Endothelial cell of umbilical vein (primary cell): Measurements from ENCODE around the gene FAM227B. TPM values are rescaled to one million over a fixed set of nuclear protein-coding genes. Genes with fewer than 3 reads are reported as not detected.

Experiments used
- BruUV-seq: library from RNA; stranded (reverse); fragments of 400-500 nt; replicated peaks from 2 replicates; lab custom pipeline; 2021; lab: Mats Ljungman, UMichigan
- CTCF ChIA-PET: fragments of 300-600, 350-600 bp; sonication (Branson Sonifier 250); formaldehyde crosslinking; loops from one replicate; lab custom pipeline; 2021; ENCODE audit warnings: antibody characterized with exemption, inconsistent platforms; lab: Charles Lee
- POLR2A ChIA-PET: fragments of 300-600, 350-600 bp; sonication (Branson Sonifier 250); formaldehyde crosslinking; loops from one replicate; lab custom pipeline; 2021; ENCODE audit warnings: antibody characterized with exemption, inconsistent platforms; lab: Charles Lee
- DNase-seq: peaks from one replicate; pipeline ENCODE4 v3.0.0-alpha.2; 2011; ENCODE audit warnings: low read depth, low spot score
- FAIRE-seq: peaks from 2 replicates; lab custom pipeline; 2011; peaks lifted over from hg19 to GRCh38; lab: Jason Lieb, UNC
- H2AFZ ChIP-seq: 2 replicates; pipeline ENCODE4 v1.6.0; 2012; ENCODE audit warnings: low read depth, low read length, control low read depth, inconsistent platforms
- H3K27ac ChIP-seq: 2 replicates; pipeline ENCODE4 v1.5.1; 2011; ENCODE audit warnings: low read depth, mild to moderate bottlenecking, control low read depth, low read length, moderate library complexity; ENCODE audit not compliant: insufficient read depth
- H3K27me3 ChIP-seq, 2 experiments: 2 replicates each; pipeline versions ENCODE4 v1.6.0 to v1.6.1; 2011; ENCODE audit warnings: low read length in 2 of 2, mixed read lengths in 1 of 2; ENCODE audit not compliant: control insufficient read depth in 2 of 2, insufficient read depth in 2 of 2
- H3K36me3 ChIP-seq, 2 experiments: 2 replicates in 1 of 2; 3 replicates in 1 of 2; pipeline ENCODE4 v1.5.1; 2011; ENCODE audit warnings: low read length in 2 of 2, mild to moderate bottlenecking in 1 of 2, moderate library complexity in 1 of 2; ENCODE audit not compliant: control insufficient read depth in 2 of 2, insufficient read depth in 2 of 2; ENCODE audit errors: extremely low read depth in 1 of 2
- H3K4me1 ChIP-seq: 3 replicates; pipeline ENCODE4 v1.5.1; 2011; ENCODE audit warnings: mild to moderate bottlenecking, low read length; ENCODE audit not compliant: control insufficient read depth, insufficient read depth; ENCODE audit errors: extremely low read depth
- H3K4me2 ChIP-seq: 2 replicates; pipeline ENCODE4 v1.6.1; 2011; ENCODE audit warnings: low read length, control low read depth, mixed read lengths; ENCODE audit not compliant: insufficient read depth
- H3K4me3 ChIP-seq, 3 experiments: fragments of 200-600 bp in 1 of 3; sonication (generic), shearing (Covaris generic) in 1 of 3; replicated peaks in 1 of 3; 2 replicates each; pipeline ENCODE4 v1.5.1; 2011 to 2016; ENCODE audit warnings: control low read depth in 3 of 3, low read length in 3 of 3, mild to moderate bottlenecking in 2 of 3, inconsistent platforms in 1 of 3, low read depth in 1 of 3, moderate library complexity in 1 of 3; ENCODE audit not compliant: insufficient read depth in 1 of 3
- H3K79me2 ChIP-seq: 2 replicates; pipeline ENCODE4 v1.6.0; 2012; ENCODE audit warnings: low read length, inconsistent platforms; ENCODE audit not compliant: control insufficient read depth, insufficient read depth
- H3K9ac ChIP-seq: replicated peaks from 2 replicates; pipeline ENCODE3; 2011; ENCODE audit warnings: low read length, control low read depth; ENCODE audit not compliant: insufficient read depth; ENCODE audit errors: extremely low read depth
- H3K9me1 ChIP-seq: replicated peaks from 3 replicates; pipeline ENCODE4 v1.6.0; 2011; ENCODE audit warnings: mild to moderate bottlenecking, low read length; ENCODE audit not compliant: control insufficient read depth, insufficient read depth; ENCODE audit errors: extremely low read depth
- H3K9me3 ChIP-seq: replicated peaks from 2 replicates; pipeline ENCODE4 v1.5.1; 2012; ENCODE audit warnings: low read length, inconsistent platforms; ENCODE audit not compliant: control insufficient read depth, insufficient read depth
- H4K20me1 ChIP-seq: replicated peaks from 2 replicates; pipeline ENCODE3; 2011; ENCODE audit warnings: mild to moderate bottlenecking, low read length; ENCODE audit not compliant: control insufficient read depth, insufficient read depth; ENCODE audit errors: extremely low read depth
- CTCF ChIP-seq, 2 donors: IDR thresholded peaks; 1 replicate in 1 of 2; 2 replicates in 1 of 2; pipeline ENCODE4 v1.5.1; 2011; ENCODE audit warnings: low read length in 2 of 2, mild to moderate bottlenecking in 2 of 2, moderate library complexity in 2 of 2, control low read depth in 1 of 2, inconsistent platforms in 1 of 2, low read depth in 1 of 2; ENCODE audit not compliant: insufficient read depth in 1 of 2; ENCODE audit errors: extremely low read depth in 1 of 2
- EZH2 ChIP-seq: IDR thresholded peaks from 2 replicates; pipeline ENCODE4 v1.6.1; 2012; ENCODE audit warnings: borderline replicate concordance, low read depth, mild to moderate bottlenecking, moderate library complexity, low read length, inconsistent platforms; ENCODE audit not compliant: severe bottlenecking
- FOS ChIP-seq: IDR thresholded peaks from 2 replicates; pipeline ENCODE4 v1.6.1; 2011; ENCODE audit warnings: mild to moderate bottlenecking, low read length, moderate library complexity, borderline replicate concordance; ENCODE audit not compliant: insufficient read depth
- GATA2 ChIP-seq: IDR thresholded peaks from 2 replicates; pipeline ENCODE4 v1.7.0; 2011; ENCODE audit warnings: low read depth, mild to moderate bottlenecking, moderate library complexity, mixed read lengths, low read length; ENCODE audit not compliant: insufficient read length, insufficient read depth
- JUN ChIP-seq: IDR thresholded peaks from 2 replicates; pipeline ENCODE4 v1.6.1; 2011; ENCODE audit warnings: borderline replicate concordance, low read depth; ENCODE audit not compliant: insufficient read length, insufficient read depth
- MAX ChIP-seq: IDR thresholded peaks from 2 replicates; pipeline ENCODE4 v1.6.1; 2011; ENCODE audit not compliant: insufficient read depth, insufficient read length
- MYC ChIP-seq: IDR thresholded peaks from one replicate; pipeline ENCODE4 v1.6.1; 2011; ENCODE audit warnings: mild to moderate bottlenecking, low read depth, low read length
- POLR2A ChIP-seq: IDR thresholded peaks from 2 replicates; pipeline ENCODE4 v1.6.1; 2012; ENCODE audit warnings: low read depth, mild to moderate bottlenecking, control low read depth, low read length
- POLR2AphosphoS5 ChIP-seq: IDR thresholded peaks from 2 replicates; pipeline ENCODE4 v1.6.1; 2012; ENCODE audit warnings: low read depth, mild to moderate bottlenecking, control low read depth, low read length, moderate library complexity; ENCODE audit not compliant: insufficient read depth
- dilution Hi-C: fragments of 300-500 bp; cut with MboI; formaldehyde crosslinking; loops from one replicate; pipeline ENCODE4 v1.15.0; 2019; ENCODE audit warnings: low sequenced_read_pairs; ENCODE audit not compliant: extremely low pct_ligation_motif_present
- intact Hi-C: fragments of 100-400 bp; cut with micrococcal nuclease; formaldehyde crosslinking; loops from one replicate; pipeline ENCODE4 v1.10.0; 2022
- polyA plus RNA-seq, 4 experiments: library from polyadenylated mRNA; depleted of rRNA in 3 of 4; stranded (reverse) in 3 of 4; unstranded in 1 of 4; fragments of >200 nt; gene quantifications; 2 replicates each; pipeline versions ENCODE4 v1.2.1 to v1.2.3, GENCODE V29; 2011 to 2012; ENCODE audit warnings: missing spikeins in 1 of 4
- total RNA-seq: library from RNA; stranded (reverse); gene quantifications from 2 replicates; pipeline ENCODE4 v1.2.3, GENCODE V29; 2021

Gene FAM227B
- total and polyA plus RNA-seq, 2 donors (not counting 3 experiments of a cell fraction or from before 2014, with no cell fraction given), result 1.5 to 1.8 TPM

- POLR2A ChIA-PET, result no interaction called here
- TF ChIP-seq POLR2A (no peak), GATA2 (no peak), CTCF (IDR thresholded peaks at IDR 0.05; ENCODE audit: extremely low read depth in 1 of 2, insufficient read depth in 1 of 2, low read depth in 1 of 2, low read length in 2 of 2) (no peak), MYC (no peak), FOS (no peak), EZH2 (no peak), JUN (no peak), MAX (no peak), POLR2AphosphoS5 (no peak)
- no peaks in the 10 kb centered on the region for H3K4me1 ChIP-seq
- DNase-seq (no peak), FAIRE-seq (no peak)
- H3K9me3 ChIP-seq, result no peaks in the 10 kb centered on the region
- no peak overlapping the region for H3K4me3 ChIP-seq
- no peak overlapping the region for H3K4me2 ChIP-seq
- H3K79me2 ChIP-seq, result no peaks in the 10 kb centered on the region
- dilution Hi-C loops, result no loop called here
- CTCF ChIA-PET, result no interaction called here
- no peaks in the 10 kb centered on the region for H3K27me3 ChIP-seq
- BruUV-seq, result no TSS peak
- intact Hi-C loops, result no loop called here
- H3K9ac ChIP-seq, result no peak overlapping the region
- no peak overlapping the region for H2AFZ ChIP-seq
- H3K27ac ChIP-seq, result no peak overlapping the region
- H3K36me3 ChIP-seq, result no peaks in the 10 kb centered on the region
- no peaks in the 10 kb centered on the region for H4K20me1 ChIP-seq
- no peaks in the 10 kb centered on the region for H3K9me1 ChIP-seq
These were observed 341.9 kb downstream of the FAM227B start for GRCh38 chr15:49278751-49279150.

Other genes with a start within 250 kb of the FAM227B start
- not detected in 2 replicates for gene FGF7, start 197.6 kb downstream of the FAM227B start, total RNA-seq
- gene FGF7, start 197.6 kb downstream of the FAM227B start, polyA plus RNA-seq, result not detected in 2 replicates
- gene DTWD1, start 230 bp upstream of the FAM227B start, total RNA-seq, result 18.7 and 20.1 TPM in 2 replicates
- 3.0 and 4.6 TPM in 2 replicates for gene DTWD1, start 230 bp upstream of the FAM227B start, polyA plus RNA-seq